ENCODE measurements around the gene LRRC58.

DNA sequence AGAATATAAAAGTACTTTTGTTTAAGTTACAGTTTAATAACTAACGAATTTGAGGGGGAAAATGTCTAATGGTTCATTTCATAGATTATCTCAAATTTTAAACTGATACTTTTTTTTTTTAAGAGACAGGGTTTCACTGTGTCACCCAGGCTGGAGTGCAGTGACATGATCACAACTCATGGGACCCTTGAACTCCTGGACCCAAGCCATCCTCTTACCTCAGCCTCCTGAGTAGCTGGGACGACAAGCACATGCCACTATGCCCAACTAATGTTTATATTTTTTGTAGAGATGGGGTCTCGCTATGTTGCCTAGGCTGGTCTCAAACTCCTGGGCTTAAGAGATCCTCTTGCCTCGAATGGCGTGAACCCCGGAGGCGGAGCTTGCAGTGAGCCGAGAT, 16.5 kb downstream of the LRRC58 start:
- no peak for TF ChIP-seq POLR2A (IDR thresholded peaks at IDR 0.05; ENCODE audit: low read depth, low read length)
- no peak for TF ChIP-seq EZH2 (IDR thresholded peaks at IDR 0.05; ENCODE audit: borderline replicate concordance, low read depth, low read length, severe bottlenecking)
- TF ChIP-seq, protein P1, sequence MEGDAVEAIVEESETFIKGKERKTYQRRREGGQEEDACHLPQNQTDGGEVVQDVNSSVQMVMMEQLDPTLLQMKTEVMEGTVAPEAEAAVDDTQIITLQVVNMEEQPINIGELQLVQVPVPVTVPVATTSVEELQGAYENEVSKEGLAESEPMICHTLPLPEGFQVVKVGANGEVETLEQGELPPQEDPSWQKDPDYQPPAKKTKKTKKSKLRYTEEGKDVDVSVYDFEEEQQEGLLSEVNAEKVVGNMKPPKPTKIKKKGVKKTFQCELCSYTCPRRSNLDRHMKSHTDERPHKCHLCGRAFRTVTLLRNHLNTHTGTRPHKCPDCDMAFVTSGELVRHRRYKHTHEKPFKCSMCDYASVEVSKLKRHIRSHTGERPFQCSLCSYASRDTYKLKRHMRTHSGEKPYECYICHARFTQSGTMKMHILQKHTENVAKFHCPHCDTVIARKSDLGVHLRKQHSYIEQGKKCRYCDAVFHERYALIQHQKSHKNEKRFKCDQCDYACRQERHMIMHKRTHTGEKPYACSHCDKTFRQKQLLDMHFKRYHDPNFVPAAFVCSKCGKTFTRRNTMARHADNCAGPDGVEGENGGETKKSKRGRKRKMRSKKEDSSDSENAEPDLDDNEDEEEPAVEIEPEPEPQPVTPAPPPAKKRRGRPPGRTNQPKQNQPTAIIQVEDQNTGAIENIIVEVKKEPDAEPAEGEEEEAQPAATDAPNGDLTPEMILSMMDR (IDR thresholded peaks at IDR 0.05; ENCODE audit: extremely low read depth in 1 of 2, insufficient read depth in 1 of 2, low read depth in 1 of 2, low read length in 2 of 2): no peak
- no peak for TF ChIP-seq POLR2AphosphoS5 (IDR thresholded peaks at IDR 0.05; ENCODE audit: insufficient read depth, low read depth, low read length)
- TF ChIP-seq, protein P2, sequence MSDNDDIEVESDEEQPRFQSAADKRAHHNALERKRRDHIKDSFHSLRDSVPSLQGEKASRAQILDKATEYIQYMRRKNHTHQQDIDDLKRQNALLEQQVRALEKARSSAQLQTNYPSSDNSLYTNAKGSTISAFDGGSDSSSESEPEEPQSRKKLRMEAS (IDR thresholded peaks at IDR 0.05; ENCODE audit: insufficient read depth, insufficient read length): no peak
- no peak for TF ChIP-seq FOS (IDR thresholded peaks at IDR 0.05; ENCODE audit: borderline replicate concordance, insufficient read depth, low read length)
